Measurements from ENCODE around the gene SETD1A. TPM values are rescaled to one million over a fixed set of nuclear protein-coding genes. Genes with fewer than 3 reads are reported as not detected.

The SETD1A gene
- total RNA-seq, 1 donor from 2014 or later, result 33.4 TPM

- peak within 1 kb of the TSS; percentile 100 for H3K27ac Mint-ChIP-seq (ENCODE audit: unreplicated experiment)
- H3K27me3 Mint-ChIP-seq (ENCODE audit: low read depth), result no peaks in the 10 kb centered on the region
- H3K4me3 Mint-ChIP-seq, result peak within 1 kb of the TSS; percentile 99
- H3K9me3 Mint-ChIP-seq, result no peaks in the 10 kb centered on the region
- TF ChIP-seq CTCF (conservative IDR thresholded peaks at IDR 0.05), result no peak
- peak; percentile 66 for DNase-seq (ENCODE audit: low read depth, low spot score)
- H3K4me1 Mint-ChIP-seq, result peaks cover 33% of the 10 kb centered on the region
- no peaks in the 10 kb centered on the region for H3K36me3 Mint-ChIP-seq (ENCODE audit: low read depth)
Observed at GRCh38 chr16:30923554-30924075, 33.9 kb upstream of the SETD1A start, which contains the start of gene FBXL19. TSS of gene FBXL19 (plus strand) at chr16:30923572. CDS start at chr16:30925755, 2,183 bp downstream.

GRCh38 chr16:30924076-30924912 lies 33.3 kb upstream of the SETD1A start:
- H3K9me3 Mint-ChIP-seq, result no peaks in the 10 kb centered on the region
- no peak for TF ChIP-seq CTCF (conservative IDR thresholded peaks at IDR 0.05)

GRCh38 chr16:30924913-30925631 lies 32.5 kb upstream of the SETD1A start:
- H3K4me3 Mint-ChIP-seq, result peak overlapping the region; percentile 91
- peaks cover 33% of the 10 kb centered on the region for H3K4me1 Mint-ChIP-seq
- no peaks in the 10 kb centered on the region for H3K9me3 Mint-ChIP-seq
- no peak for TF ChIP-seq CTCF (conservative IDR thresholded peaks at IDR 0.05)
- no peaks in the 10 kb centered on the region for H3K36me3 Mint-ChIP-seq (ENCODE audit: low read depth)
- peak overlapping the region; percentile 43 for H3K27ac Mint-ChIP-seq (ENCODE audit: unreplicated experiment)
- DNase-seq (ENCODE audit: low read depth, low spot score), result no peak
- no peaks in the 10 kb centered on the region for H3K27me3 Mint-ChIP-seq (ENCODE audit: low read depth)

More at GRCh38 chr16:30924076-30924912, 33.3 kb upstream of the SETD1A start:
- H3K27ac Mint-ChIP-seq (ENCODE audit: unreplicated experiment), result peak overlapping the region; percentile 43
- peaks cover 33% of the 10 kb centered on the region for H3K4me1 Mint-ChIP-seq
- H3K27me3 Mint-ChIP-seq (ENCODE audit: low read depth), result no peaks in the 10 kb centered on the region
- DNase-seq (ENCODE audit: low read depth, low spot score), result no peak
- H3K4me3 Mint-ChIP-seq, result peak overlapping the region; percentile 91
- no peaks in the 10 kb centered on the region for H3K36me3 Mint-ChIP-seq (ENCODE audit: low read depth)

GRCh38 chr16:30925632-30925987 lies 31.9 kb upstream of the SETD1A start:
- TF ChIP-seq CTCF (conservative IDR thresholded peaks at IDR 0.05), result no peak
- Mint-ChIP-seq H3K4me1 (peaks cover 33% of the 10 kb centered on the region), H3K27me3 (ENCODE audit: low read depth) (no peaks in the 10 kb centered on the region), H3K36me3 (ENCODE audit: low read depth) (no peaks in the 10 kb centered on the region), H3K4me3 (peak overlapping the region; percentile 86), H3K27ac (ENCODE audit: unreplicated experiment) (no peak overlapping the region), H3K9me3 (no peaks in the 10 kb centered on the region)
- DNase-seq (ENCODE audit: low read depth, low spot score), result no peak

- no peaks in the 10 kb centered on the region for H3K27me3 Mint-ChIP-seq (ENCODE audit: low read depth)
- no peak for DNase-seq (ENCODE audit: low read depth, low spot score)
- TF ChIP-seq CTCF (conservative IDR thresholded peaks at IDR 0.05), result no peak
- peaks cover 29% of the 10 kb centered on the region for H3K4me1 Mint-ChIP-seq
- no peaks in the 10 kb centered on the region for H3K9me3 Mint-ChIP-seq
- peak overlapping the region; percentile 86 for H3K4me3 Mint-ChIP-seq
- H3K27ac Mint-ChIP-seq (ENCODE audit: unreplicated experiment), result no peak overlapping the region
- no peaks in the 10 kb centered on the region for H3K36me3 Mint-ChIP-seq (ENCODE audit: low read depth)
Observed at GRCh38 chr16:30925995-30926811, 31.4 kb upstream of the SETD1A start.
